GM19467 (cell line): ENCODE measurements around the gene UGT1A7.

ENCODE experiments used
- ATAC-seq: cut with Tn5 transposase; IDR thresholded peaks from one replicate; pipeline ENCODE4 v1.9.1; 2021; ENCODE audit warnings: mild to moderate bottlenecking, moderate library complexity; ENCODE audit not compliant: unreplicated experiment

Gene UGT1A7

DNA sequence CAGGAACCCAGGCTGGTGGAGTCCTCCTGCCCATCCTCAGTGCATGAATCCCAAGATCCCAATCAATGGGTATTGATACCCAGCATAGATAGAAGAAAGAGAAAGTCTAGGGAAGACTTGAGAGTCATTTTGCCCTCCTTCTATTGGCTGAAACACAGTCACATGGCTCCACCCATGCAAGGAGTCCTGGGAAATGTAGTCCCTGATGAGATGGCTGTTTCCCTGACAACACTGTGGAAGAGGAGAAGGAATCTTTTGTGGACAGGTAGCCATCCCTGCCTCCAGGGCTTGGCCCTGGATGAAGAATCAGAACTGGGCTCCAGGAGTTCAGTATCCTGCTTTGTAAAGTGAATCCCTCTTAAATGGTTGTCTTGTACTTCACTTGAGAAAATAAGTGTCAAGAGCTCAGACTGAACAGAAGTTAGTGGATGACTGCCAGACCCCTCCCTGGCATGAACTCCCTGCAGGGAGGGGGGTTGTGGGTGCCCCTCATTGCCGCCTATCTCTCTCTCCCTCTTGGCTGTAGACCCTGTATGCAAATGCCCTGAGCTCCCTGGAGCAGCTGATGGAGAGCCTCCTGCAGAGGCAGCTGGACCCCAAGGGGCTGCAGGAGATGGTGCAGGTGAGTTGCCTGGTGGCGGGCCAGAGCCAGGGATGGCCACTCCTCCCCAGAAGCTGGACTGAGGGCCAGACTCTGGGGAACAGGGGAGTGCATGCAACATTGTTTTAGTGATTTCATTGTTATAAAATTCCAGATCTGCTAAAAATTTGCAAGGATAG is 132.5 kb downstream of the UGT1A7 start:
- no peak for ATAC-seq

GRCh38 chr2:233815861-233816260 is 134.2 kb downstream of the UGT1A7 start:
- no peak for ATAC-seq

DNA sequence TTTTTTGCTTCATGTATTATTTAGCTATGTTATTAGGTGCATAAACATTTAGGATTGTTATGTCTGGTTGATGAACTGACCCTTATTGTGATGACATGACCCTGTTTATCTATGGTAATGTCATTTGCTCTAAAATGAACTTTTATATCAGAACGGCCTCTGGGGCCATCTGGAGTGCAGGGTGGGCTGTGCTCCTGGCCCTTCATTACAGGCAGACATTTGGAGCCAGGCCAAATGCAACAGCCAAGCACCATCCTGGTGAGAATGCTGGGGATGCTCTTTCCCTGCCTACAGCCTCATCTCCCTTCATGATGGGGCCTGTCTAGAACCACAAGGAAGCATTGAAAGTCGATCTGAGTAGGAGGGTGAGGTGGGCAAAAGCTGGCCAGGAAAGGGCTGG is 134.6 kb downstream of the UGT1A7 start:
- ATAC-seq: no peak

GRCh38 chr2:233816771-233817170 is 135.1 kb downstream of the UGT1A7 start:
- ATAC-seq: no peak

DNA sequence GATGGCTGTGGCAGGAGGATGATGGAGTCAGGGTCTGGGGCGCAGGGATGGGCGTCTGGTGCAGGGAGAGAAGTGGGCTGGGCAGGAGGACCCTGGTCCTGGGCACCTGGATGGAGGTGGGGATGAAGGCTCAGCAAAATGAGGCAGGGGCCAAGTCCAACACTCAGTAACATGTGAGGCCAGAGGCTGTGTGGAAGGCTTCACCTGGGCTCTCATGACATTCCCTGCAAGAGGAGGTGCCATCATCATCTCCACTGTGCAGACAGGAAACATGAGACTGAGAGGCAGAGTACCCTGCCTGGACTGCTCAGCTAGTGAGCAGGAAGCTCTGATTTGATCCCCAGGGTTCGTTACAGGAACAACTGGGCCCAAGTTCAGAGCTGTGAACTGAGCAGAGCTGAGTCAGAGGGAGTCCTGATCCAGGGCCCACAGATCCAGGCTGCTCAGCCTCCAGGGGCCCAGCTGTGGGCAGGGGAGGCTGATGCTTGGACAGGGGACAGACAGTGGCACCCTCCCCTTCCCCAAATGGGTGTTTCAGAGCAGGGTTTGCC is 135.7 kb downstream of the UGT1A7 start:
- no peak for ATAC-seq

GRCh38 chr2:233817995-233818638 is 136.4 kb downstream of the UGT1A7 start:
- ATAC-seq: no peak

DNA sequence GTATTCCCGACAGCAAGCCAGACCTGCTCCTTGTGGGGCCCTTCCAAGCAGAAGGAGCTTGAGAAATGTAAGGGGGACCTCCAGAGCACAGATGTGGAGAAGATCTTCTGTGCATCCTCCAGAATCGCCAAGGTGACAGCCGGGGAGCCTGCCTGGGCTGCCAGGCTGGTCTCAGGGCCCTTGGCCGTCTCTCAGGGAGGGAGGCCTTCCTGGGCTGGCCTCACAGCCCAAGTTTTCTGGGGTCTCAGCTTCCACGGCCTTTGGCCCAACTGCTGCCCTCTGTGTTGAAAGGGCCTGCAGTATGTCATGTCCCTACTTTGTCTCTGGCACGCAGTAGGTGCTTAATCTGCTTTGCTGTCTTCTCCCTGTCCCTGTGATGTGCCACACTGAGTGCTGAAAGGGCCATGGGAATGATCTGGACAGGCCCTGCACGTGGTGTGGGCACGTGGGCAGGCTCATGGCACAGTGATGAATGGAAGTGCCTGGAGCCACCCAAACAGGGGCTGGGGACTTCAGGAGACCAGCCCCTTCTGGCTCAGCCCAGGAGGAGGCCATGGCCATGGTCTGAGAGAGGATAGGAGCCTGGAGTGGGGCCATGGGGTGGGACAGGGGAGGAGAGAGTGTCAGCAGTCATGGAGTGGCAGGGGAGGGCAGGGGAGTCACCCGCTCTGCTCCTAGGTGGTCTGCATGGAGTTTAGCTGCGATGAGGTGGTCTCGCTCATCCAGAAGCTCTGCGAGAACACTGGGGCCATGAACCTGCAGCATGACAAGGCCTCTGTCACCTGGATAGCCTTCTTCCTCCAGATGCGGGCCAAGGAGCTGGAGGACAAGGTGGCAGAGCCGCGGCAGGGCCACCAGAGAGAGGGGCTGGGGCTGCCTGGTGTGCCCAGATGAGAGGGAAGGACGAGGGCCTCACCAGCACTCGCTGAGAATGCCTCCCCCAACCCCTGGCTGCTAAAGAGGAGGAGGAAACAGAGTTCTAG is 137.2 kb downstream of the UGT1A7 start:
- no peak for ATAC-seq

DNA sequence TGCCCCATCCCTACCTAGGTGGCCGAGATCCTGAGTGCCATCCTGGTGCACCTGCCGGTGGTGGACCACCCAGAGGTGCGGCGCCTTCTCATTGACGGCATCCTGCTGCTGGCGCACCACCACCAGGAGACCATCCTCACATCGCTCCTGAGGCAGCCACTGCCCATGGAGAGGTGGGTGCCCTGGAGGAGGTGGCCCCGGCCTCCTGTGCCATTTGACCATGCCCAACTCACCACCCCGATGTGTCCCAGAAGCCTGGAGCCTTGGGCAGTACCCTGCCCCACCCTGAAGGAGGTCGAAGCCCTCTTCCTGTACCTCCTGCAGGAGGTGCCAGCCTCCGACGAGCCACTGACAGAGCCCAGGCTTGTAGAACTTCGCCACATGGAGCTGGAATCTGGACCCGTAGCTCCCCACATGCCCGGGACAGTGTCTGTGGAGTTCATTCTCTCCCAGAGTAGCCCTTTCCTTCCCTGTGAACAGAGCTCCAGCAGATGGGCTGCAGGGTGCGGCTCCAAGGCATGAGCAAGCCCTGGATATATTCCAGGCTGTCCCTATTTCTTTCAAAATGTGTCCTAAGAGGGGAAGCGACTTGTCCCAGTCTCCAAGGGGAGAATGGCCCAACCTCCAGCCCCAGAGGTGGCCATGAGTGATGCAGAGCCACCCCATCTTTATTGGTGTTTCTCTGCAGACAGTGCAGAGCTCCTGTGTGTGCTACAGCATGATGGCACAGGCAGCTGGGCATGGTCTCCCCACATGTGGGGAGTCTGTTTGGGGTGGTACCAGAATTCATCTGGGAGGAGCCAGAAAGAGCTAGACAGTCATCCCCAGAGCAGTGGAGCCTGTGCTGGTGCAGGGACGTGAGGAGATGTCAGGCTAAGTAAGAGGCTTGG is 138.4 kb downstream of the UGT1A7 start:
- ATAC-seq: no peak

- ATAC-seq: no peak
Observed at GRCh38 chr2:233820774-233821105, 139.0 kb downstream of the UGT1A7 start.

DNA sequence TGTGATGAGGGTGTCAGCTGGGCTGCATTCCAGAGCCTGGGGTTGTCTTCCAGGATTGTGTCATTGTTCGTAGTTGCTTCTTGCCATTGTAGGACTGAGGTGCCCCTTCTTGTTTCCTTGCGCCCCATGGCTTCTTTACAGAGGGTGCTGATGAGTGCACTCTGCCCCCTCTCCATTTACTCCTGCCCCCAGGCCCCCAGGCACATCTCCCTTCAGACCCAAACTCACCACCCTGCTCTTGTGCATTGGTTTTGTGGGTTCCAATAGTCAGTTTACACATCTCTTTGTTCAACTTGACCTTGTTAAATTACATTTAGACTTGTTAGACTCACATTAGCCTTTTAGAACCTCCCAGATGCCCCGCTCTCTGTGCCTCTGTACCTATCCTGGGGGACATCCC is 139.5 kb downstream of the UGT1A7 start:
- no peak for ATAC-seq

DNA sequence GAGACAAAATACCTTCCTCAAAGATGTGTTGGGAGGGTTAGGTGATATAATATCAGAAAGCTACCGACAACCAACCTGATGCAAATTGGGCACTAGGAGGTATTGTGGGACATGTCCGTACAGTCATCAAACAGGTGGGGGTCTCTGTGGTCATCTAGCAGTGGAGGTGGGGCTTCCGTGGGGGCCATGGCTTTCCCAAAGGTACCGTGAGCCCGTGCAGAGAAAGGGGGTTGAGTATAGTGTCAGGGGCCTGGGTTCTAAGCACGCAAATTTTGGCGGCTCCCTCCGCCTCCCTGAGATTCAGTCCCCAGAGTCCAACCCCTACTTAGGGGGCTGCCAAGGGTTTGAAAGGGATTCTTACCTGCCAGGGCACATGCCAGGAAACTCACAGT is 140.0 kb downstream of the UGT1A7 start:
- ATAC-seq: no peak

GRCh38 chr2:233822101-233822771 is 140.5 kb downstream of the UGT1A7 start:
- ATAC-seq: no peak
